K562 (cell line): ENCODE results near the gene NMS. TPM values are rescaled to one million over a fixed set of nuclear protein-coding genes. Genes with fewer than 3 reads are reported as not detected.

Experiments
- ATAC-seq: fragments of 200-7000 bp; cut with Tn5 transposase; 3 replicates; pipeline ENCODE4 v1.9.1; 2020; ENCODE audit warnings: moderate library complexity
- BruUV-seq: library from RNA; stranded (reverse); fragments of 400-500 nt; replicated peaks from 2 replicates; lab custom pipeline; 2021; lab: Mats Ljungman, UMichigan
- CTCF ChIA-PET: fragments of 300-600 bp; formaldehyde crosslinking; extraction: SDS; loops from one replicate; lab custom pipeline; 2021; ENCODE audit warnings: low intra/inter-chr PET ratio; lab: Yijun Ruan, JAX
- POLR2A ChIA-PET: fragments of 300-600, 350-650 bp; sonication (Branson Sonifier 250); formaldehyde crosslinking; extraction: SDS; loops from one replicate; lab custom pipeline; 2021; ENCODE audit warnings: antibody characterized with exemption, inconsistent platforms; lab: Yijun Ruan, JAX
- DNase-seq, 4 experiments: peaks; one replicate each; pipeline versions ENCODE4 v3.0.0 to v3.0.0-alpha.2; 2011 to 2018; ENCODE audit warnings: low spot score in 3 of 4, mixed read lengths in 3 of 4; ENCODE audit errors: extremely low read depth in 1 of 4
- FAIRE-seq: peaks from 2 replicates; lab custom pipeline; 2011; peaks lifted over from hg19 to GRCh38; lab: Jason Lieb, UNC
- H2AFZ ChIP-seq: 2 replicates; pipeline ENCODE4 v1.6.0; 2011; ENCODE audit warnings: low read depth, low read length, control low read depth, inconsistent platforms
- H3K27ac ChIP-seq: fragments of 200-600 bp; 3 replicates; pipeline ENCODE4 v1.8.0; 2011; ENCODE audit warnings: low read depth, mild to moderate bottlenecking, control low read depth, inconsistent platforms, low read length, moderate library complexity, mixed read lengths; ENCODE audit errors: extremely low read depth
- H3K27me3 ChIP-seq, 2 experiments: fragments of 300-600 bp in 1 of 2; 2 replicates in 1 of 2; 3 replicates in 1 of 2; pipeline versions ENCODE4 v1.6.0 to v1.8.0; 2011; ENCODE audit warnings: inconsistent platforms in 2 of 2, low read length in 2 of 2, mild to moderate bottlenecking in 1 of 2, mixed read lengths in 1 of 2, moderate library complexity in 1 of 2; ENCODE audit not compliant: control insufficient read depth in 2 of 2, insufficient read depth in 2 of 2
- H3K36me3 ChIP-seq: fragments of 300-600 bp; 3 replicates; pipeline ENCODE4 v1.8.0; 2011; ENCODE audit warnings: mild to moderate bottlenecking, low read length, inconsistent platforms; ENCODE audit not compliant: control insufficient read depth, insufficient read depth
- H3K4me1 ChIP-seq, 2 experiments: fragments of 200-600 bp in 1 of 2; replicated peaks in 1 of 2; 2 replicates in 1 of 2; 3 replicates in 1 of 2; pipeline versions ENCODE4 v1.5.1 to v1.8.0; 2011; ENCODE audit warnings: inconsistent platforms in 2 of 2, low read length in 2 of 2, mild to moderate bottlenecking in 1 of 2, mixed read lengths in 1 of 2, moderate library complexity in 1 of 2; ENCODE audit not compliant: control insufficient read depth in 2 of 2, insufficient read depth in 2 of 2
- H3K4me2 ChIP-seq: 2 replicates; pipeline ENCODE4 v1.6.1; 2011; ENCODE audit warnings: low read length, control low read depth, inconsistent platforms, mixed read lengths; ENCODE audit not compliant: insufficient read depth
- H3K4me3 ChIP-seq: fragments of 200-600 bp; sonication (generic), shearing (Covaris generic); 2 replicates; pipeline ENCODE4 v1.5.1; 2016; ENCODE audit warnings: control low read depth, inconsistent platforms
- H3K79me2 ChIP-seq: fragments of 200-600 bp; 3 replicates; pipeline ENCODE4 v1.8.0; 2011; ENCODE audit warnings: low read length, inconsistent platforms; ENCODE audit not compliant: control insufficient read depth, insufficient read depth
- H3K9ac ChIP-seq, 2 experiments: 2 replicates each; pipeline versions ENCODE4 v1.6.0 to v1.6.1; 2011; ENCODE audit warnings: low read depth in 2 of 2, low read length in 2 of 2, control low read depth in 1 of 2, inconsistent platforms in 1 of 2, mild to moderate bottlenecking in 1 of 2, mixed read lengths in 1 of 2; ENCODE audit not compliant: insufficient read depth in 1 of 2
- H3K9me1 ChIP-seq: one replicate; pipeline ENCODE4 v1.6.0; 2011; ENCODE audit warnings: inconsistent platforms, mild to moderate bottlenecking, low read length, moderate library complexity; ENCODE audit not compliant: control insufficient read depth, insufficient read depth
- H3K9me3 ChIP-seq: replicated peaks from 2 replicates; pipeline ENCODE4 v1.5.1; 2011; ENCODE audit warnings: low read depth, low read length, inconsistent platforms; ENCODE audit not compliant: control insufficient read depth, insufficient read depth
- H4K20me1 ChIP-seq: replicated peaks from 2 replicates; pipeline ENCODE4 v1.6.1; 2011; ENCODE audit warnings: low read length, inconsistent platforms, mixed read lengths; ENCODE audit not compliant: control insufficient read depth, insufficient read depth
- ATF3 ChIP-seq, 2 experiments: fragments of 450-650 bp in 1 of 2; sonication (generic) in 1 of 2; formaldehyde crosslinking in 1 of 2; IDR thresholded peaks in 1 of 2; conservative IDR thresholded peaks in 1 of 2; 2 replicates each; pipeline versions ENCODE4 v1.6.1 to v1.8.1; 2016 to 2023; ENCODE audit warnings: mild to moderate bottlenecking in 2 of 2, moderate library complexity in 2 of 2, inconsistent platforms in 1 of 2, missing genetic modification reagents in 1 of 2
- BCOR ChIP-seq: fragments of 450-650 bp; IDR thresholded peaks from 2 replicates; pipeline ENCODE4 v1.6.1; 2016
- CBX5 ChIP-seq: IDR thresholded peaks from 2 replicates; pipeline ENCODE4 v1.6.1; 2014; ENCODE audit warnings: low read depth, borderline replicate concordance
- CCAR2 ChIP-seq: fragments of 200-400 bp; formaldehyde crosslinking; IDR thresholded peaks from 2 replicates; pipeline ENCODE4 v1.6.1; 2017; ENCODE audit warnings: mild to moderate bottlenecking, low read depth, low read length
- DDX20 ChIP-seq: fragments of 450-650 bp; IDR thresholded peaks from 2 replicates; pipeline ENCODE4 v1.6.1; 2016; ENCODE audit warnings: missing genetic modification characterization, low read depth, mild to moderate bottlenecking, missing compliant biosample characterization, moderate library complexity
- MAX ChIP-seq: sonication (generic); formaldehyde crosslinking; IDR thresholded peaks from 2 replicates; pipeline ENCODE4 v1.9.0; 2022; ENCODE audit warnings: mild to moderate bottlenecking, missing genetic modification reagents
- MIER1 ChIP-seq: fragments of 450-650 bp; IDR thresholded peaks from 2 replicates; pipeline ENCODE4 v1.6.1; 2016; ENCODE audit warnings: antibody characterized with exemption, mild to moderate bottlenecking, low read depth
- NONO ChIP-seq, 2 experiments: fragments of 200-400 bp in 1 of 2; fragments of 450-650 bp in 1 of 2; formaldehyde crosslinking in 1 of 2; IDR thresholded peaks; 2 replicates each; pipeline ENCODE4 v1.6.1; 2017; ENCODE audit warnings: low read depth in 2 of 2, mild to moderate bottlenecking in 2 of 2, moderate library complexity in 2 of 2, low read length in 1 of 2
- TAF15 ChIP-seq: fragments of 200-400 bp; formaldehyde crosslinking; IDR thresholded peaks from 2 replicates; pipeline ENCODE4 v1.6.1; 2017; ENCODE audit warnings: mild to moderate bottlenecking, low read depth, low read length, moderate library complexity
- ZNF695 ChIP-seq: fragments of 450-650 bp; formaldehyde crosslinking; IDR thresholded peaks from 2 replicates; pipeline ENCODE4 v1.4.0; 2020; ENCODE audit warnings: mild to moderate bottlenecking, moderate library complexity
- WGBS: fragments of 100-300 bp; shearing (Covaris generic); methylation state at CpG from one replicate; pipeline ENCODE4 v1.1.6; 2016; ENCODE audit warnings: low coverage, mixed read lengths; ENCODE audit not compliant: insufficient coverage; ENCODE audit errors: missing lambda C conversion rate; 5-methylcytosine and 5-hydroxymethylcytosine counted together
- in situ Hi-C: fragments of 300-500 bp; cut with MboI; formaldehyde crosslinking; loops from 4 replicates; pipeline ENCODE4 v1.15.0; 2018; ENCODE audit warnings: inconsistent platforms, mixed read lengths
- intact Hi-C: fragments of 100-400 bp; cut with micrococcal nuclease; formaldehyde crosslinking; loops from 2 replicates; pipeline ENCODE4 v1.14.2; 2022
- polyA plus RNA-seq, 8 experiments: library from polyadenylated mRNA; depleted of rRNA in 4 of 8; stranded (reverse) in 5 of 8; unstranded in 3 of 8; fragments of >200 nt; fragmentation: Nextera tagmentation in 2 of 8; fragmentation: Illumina TruSeq in 1 of 8; extraction: Ambion mirVana in 2 of 8; extraction: Trizol in 1 of 8; gene quantifications; 2 replicates each; pipeline versions ENCODE4 v1.2.1 to v1.2.3, GENCODE V29; 2011 to 2014; ENCODE audit warnings: inconsistent platforms in 1 of 8, missing spikeins in 1 of 8
- total RNA-seq, 7 experiments: library from RNA; depleted of rRNA in 6 of 7; stranded (reverse); fragments of >200 nt in 6 of 7; fragmentation: Illumina TruSeq in 2 of 7; extraction: Trizol in 2 of 7; gene quantifications; 2 replicates each; pipeline versions ENCODE4 v1.2.1 to v1.2.3, GENCODE V29; 2011 to 2021; ENCODE audit warnings: low replicate concordance in 1 of 7

The NMS gene
- total and polyA plus RNA-seq, 9 of the 15 experiments (the other 6 are each of a cell fraction or from before 2014, with no cell fraction given) = not detected

- CTCF ChIA-PET = no interaction called here
- Histone ChIP-seq H3K27me3 (peaks cover 0 to 2% of the 10 kb centered on the region in 2 experiments; a peak in 1 of 5 replicates), H3K4me1 (peaks cover 0 to 5% of the 10 kb centered on the region in 2 experiments; a peak in 4 of 5 replicates), H3K9me1 (no peaks in the 10 kb centered on the region), H3K36me3 (no peaks in the 10 kb centered on the region), H4K20me1 (no peaks in the 10 kb centered on the region), H3K9ac (no peak overlapping the region), H3K27ac (no peak overlapping the region), H3K79me2 (no peaks in the 10 kb centered on the region), H3K9me3 (no peaks in the 10 kb centered on the region), H3K4me2 (no peak overlapping the region), H2AFZ (no peak overlapping the region), H3K4me3 (no peak overlapping the region)
- DNase-seq (no peak), ATAC-seq (no peak), FAIRE-seq (no peak)
- 0% methylated on average over 1 of the region's 1 CpG for WGBS
- intact Hi-C loops (loop anchor here (10.0 kb wide), 2 partner anchors 181 to 561 kb away; no protein-coding TSS in a partner anchor), in situ Hi-C loops (no loop called here)
- TF ChIP-seq MIER1 = no peak
- no peak for TF ChIP-seq ZNF695 (CRISPR knock-in tag)
- no peak for TF ChIP-seq ATF3 (IDR thresholded peaks at IDR 0.05)
- TF ChIP-seq ATF3 (CRISPR knock-in tag; conservative IDR thresholded peaks at IDR 0.05) = no peak
- no peak for TF ChIP-seq CBX5
- no peak for TF ChIP-seq TAF15
- TF ChIP-seq DDX20 = no peak
- no peak for TF ChIP-seq NONO (IDR thresholded peaks at IDR 0.05; ENCODE audit: low read depth in 2 of 2, low read length in 1 of 2)
- TF ChIP-seq MAX (CRISPR knock-in tag) = no peak
- TF ChIP-seq BCOR = no peak
- TF ChIP-seq CCAR2 = no peak
- POLR2A ChIA-PET = no interaction called here
- BruUV-seq = no TSS peak
Observed at GRCh38 chr2:100423631-100424030, 46.7 kb upstream of the NMS start.
